ENCODE results near the gene DYNC1H1. TPM values are rescaled to one million over a fixed set of nuclear protein-coding genes. Genes with fewer than 3 reads are reported as not detected.

The DYNC1H1 gene
- total RNA-seq, 1 experiment from 2014 or later: 833 TPM

- Histone ChIP-seq H3K4me1 (ENCODE audit: insufficient read depth, low read length, poor library complexity, severe bottlenecking) (peaks cover 15% of the 10 kb centered on the region), H3K36me3 (ENCODE audit: insufficient read depth, low read length, poor library complexity, severe bottlenecking) (peaks cover 14% of the 10 kb centered on the region), H3K27me3 (replicated peaks; ENCODE audit: insufficient read depth, low read depth, low read length, poor library complexity) (no peaks in the 10 kb centered on the region), H3K4me3 (ENCODE audit: low read depth, low read length, poor library complexity, severe bottlenecking) (no peak overlapping the region), H3K9me3 (ENCODE audit: low read depth, low read length, poor library complexity, severe bottlenecking) (no peaks in the 10 kb centered on the region), H3K27ac (ENCODE audit: low read depth, low read length, poor library complexity, severe bottlenecking) (no peak overlapping the region)
- POLR2A ChIA-PET (ENCODE audit: low non-redundant PET): no interaction called here
- CTCF ChIA-PET: interaction anchor here (1.0 kb wide), 1 partner anchor 225 kb away, joined by 3 read pairs; no protein-coding TSS in a partner anchor
- BruUV-seq (replicated peaks): no TSS peak
- intact Hi-C loops (cut with micrococcal nuclease; ENCODE audit: unreplicated experiment): loop anchor here (5.0 to 10.0 kb wide), 2 partner anchors 327 to 385 kb away; partner anchors contain the start of gene PPP2R5C
- TF ChIP-seq, protein P1, sequence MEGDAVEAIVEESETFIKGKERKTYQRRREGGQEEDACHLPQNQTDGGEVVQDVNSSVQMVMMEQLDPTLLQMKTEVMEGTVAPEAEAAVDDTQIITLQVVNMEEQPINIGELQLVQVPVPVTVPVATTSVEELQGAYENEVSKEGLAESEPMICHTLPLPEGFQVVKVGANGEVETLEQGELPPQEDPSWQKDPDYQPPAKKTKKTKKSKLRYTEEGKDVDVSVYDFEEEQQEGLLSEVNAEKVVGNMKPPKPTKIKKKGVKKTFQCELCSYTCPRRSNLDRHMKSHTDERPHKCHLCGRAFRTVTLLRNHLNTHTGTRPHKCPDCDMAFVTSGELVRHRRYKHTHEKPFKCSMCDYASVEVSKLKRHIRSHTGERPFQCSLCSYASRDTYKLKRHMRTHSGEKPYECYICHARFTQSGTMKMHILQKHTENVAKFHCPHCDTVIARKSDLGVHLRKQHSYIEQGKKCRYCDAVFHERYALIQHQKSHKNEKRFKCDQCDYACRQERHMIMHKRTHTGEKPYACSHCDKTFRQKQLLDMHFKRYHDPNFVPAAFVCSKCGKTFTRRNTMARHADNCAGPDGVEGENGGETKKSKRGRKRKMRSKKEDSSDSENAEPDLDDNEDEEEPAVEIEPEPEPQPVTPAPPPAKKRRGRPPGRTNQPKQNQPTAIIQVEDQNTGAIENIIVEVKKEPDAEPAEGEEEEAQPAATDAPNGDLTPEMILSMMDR (conservative IDR thresholded peaks at IDR 0.05; ENCODE audit: low read depth, low read length): no peak
- no peak for TF ChIP-seq EZH2 (IDR thresholded peaks at IDR 0.05; ENCODE audit: borderline replicate concordance, low read depth, low read length, poor library complexity, severe bottlenecking)
- no peak for DNase-seq (ENCODE audit: low spot score)
Observed at GRCh38 chr14:102089621-102090343, 125.4 kb downstream of the DYNC1H1 start.

GRCh38 chr14:102090713-102091112 lies 126.3 kb downstream of the DYNC1H1 start:
- no peak for DNase-seq (ENCODE audit: low spot score)
- ChIA-PET POLR2A (ENCODE audit: low non-redundant PET) (no interaction called here), CTCF (no interaction called here)
- Histone ChIP-seq H3K4me1 (ENCODE audit: insufficient read depth, low read length, poor library complexity, severe bottlenecking) (peaks cover 10% of the 10 kb centered on the region), H3K4me3 (ENCODE audit: low read depth, low read length, poor library complexity, severe bottlenecking) (no peak overlapping the region), H3K36me3 (ENCODE audit: insufficient read depth, low read length, poor library complexity, severe bottlenecking) (peaks cover 5% of the 10 kb centered on the region), H3K27me3 (replicated peaks; ENCODE audit: insufficient read depth, low read depth, low read length, poor library complexity) (no peaks in the 10 kb centered on the region), H3K9me3 (ENCODE audit: low read depth, low read length, poor library complexity, severe bottlenecking) (no peaks in the 10 kb centered on the region), H3K27ac (ENCODE audit: low read depth, low read length, poor library complexity, severe bottlenecking) (no peak overlapping the region)
- no TSS peak for BruUV-seq (replicated peaks)
- TF ChIP-seq EZH2 (IDR thresholded peaks at IDR 0.05; ENCODE audit: borderline replicate concordance, low read depth, low read length, poor library complexity, severe bottlenecking): no peak
- TF ChIP-seq, protein P1 (conservative IDR thresholded peaks at IDR 0.05; ENCODE audit: low read depth, low read length): no peak
- intact Hi-C loops (cut with micrococcal nuclease; ENCODE audit: unreplicated experiment): loop anchor here (10.0 kb wide), 1 partner anchor 386 kb away; no protein-coding TSS in a partner anchor

- H3K27ac ChIP-seq (ENCODE audit: low read depth, low read length, poor library complexity, severe bottlenecking): no peak overlapping the region
- TF ChIP-seq EZH2 (IDR thresholded peaks at IDR 0.05; ENCODE audit: borderline replicate concordance, low read depth, low read length, poor library complexity, severe bottlenecking): no peak
- TF ChIP-seq, protein P1 (conservative IDR thresholded peaks at IDR 0.05; ENCODE audit: low read depth, low read length): no peak
- H3K9me3 ChIP-seq (ENCODE audit: low read depth, low read length, poor library complexity, severe bottlenecking): no peaks in the 10 kb centered on the region
- no peaks in the 10 kb centered on the region for H3K36me3 ChIP-seq (ENCODE audit: insufficient read depth, low read length, poor library complexity, severe bottlenecking)
- no TSS peak for BruUV-seq (replicated peaks)
- CTCF ChIA-PET: no interaction called here
- POLR2A ChIA-PET (ENCODE audit: low non-redundant PET): no interaction called here
- no peaks in the 10 kb centered on the region for H3K27me3 ChIP-seq (replicated peaks; ENCODE audit: insufficient read depth, low read depth, low read length, poor library complexity)
- no peak overlapping the region for H3K4me3 ChIP-seq (ENCODE audit: low read depth, low read length, poor library complexity, severe bottlenecking)
- intact Hi-C loops (cut with micrococcal nuclease; ENCODE audit: unreplicated experiment): loop anchor here (10.0 kb wide), 1 partner anchor 388 kb away; no protein-coding TSS in a partner anchor
- no peak for DNase-seq (ENCODE audit: low spot score)
- peaks cover 15% of the 10 kb centered on the region for H3K4me1 ChIP-seq (ENCODE audit: insufficient read depth, low read length, poor library complexity, severe bottlenecking)
Observed at GRCh38 chr14:102092806-102093205, 128.4 kb downstream of the DYNC1H1 start.
